ENCODE results near the gene DAAM1. TPM values are rescaled to one million over a fixed set of nuclear protein-coding genes. Genes with fewer than 3 reads are reported as not detected.

DAAM1 gene
- polyA plus RNA-seq (ENCODE audit: insufficient read length), result 67.7 TPM
- long read RNA-seq, donor 1, full-length matches to known transcripts, result 12 of 56 reads
- long read RNA-seq, donor 1, partial matches to known transcripts, result 44 of 56 reads
- long read RNA-seq, donor 1, other reads (novel, unspliced or antisense), result 0 of 56 reads
- long read RNA-seq, donor 2, full-length matches to known transcripts, result 10 of 10 reads
- long read RNA-seq, donor 2, partial matches to known transcripts, result 0 of 10 reads
- long read RNA-seq, donor 2, other reads (novel, unspliced or antisense), result 0 of 10 reads
- long read RNA-seq, donor 3, full-length matches to known transcripts, result 6 of 6 reads
- long read RNA-seq, donor 3, partial matches to known transcripts, result 0 of 6 reads
- long read RNA-seq, donor 3, other reads (novel, unspliced or antisense), result 0 of 6 reads
- long read RNA-seq, donor 4, partial matches to known transcripts, result 0 of 1 reads
- long read RNA-seq, donor 4, other reads (novel, unspliced or antisense), result 0 of 1 reads
- long read RNA-seq, donor 5, full-length matches to known transcripts, result 6 of 6 reads
- long read RNA-seq, donor 5, partial matches to known transcripts, result 0 of 6 reads
- long read RNA-seq, donor 5, other reads (novel, unspliced or antisense), result 0 of 6 reads
- long read RNA-seq, donor 6, partial matches to known transcripts, result 5 of 9 reads
- long read RNA-seq, donor 6, other reads (novel, unspliced or antisense), result 0 of 9 reads
- long read RNA-seq, donor 7, full-length matches to known transcripts, result 11 of 11 reads
- long read RNA-seq, donor 7, partial matches to known transcripts, result 0 of 11 reads
- long read RNA-seq, donor 7, other reads (novel, unspliced or antisense), result 0 of 11 reads
- long read RNA-seq, donor 8, result 0 reads

DNA sequence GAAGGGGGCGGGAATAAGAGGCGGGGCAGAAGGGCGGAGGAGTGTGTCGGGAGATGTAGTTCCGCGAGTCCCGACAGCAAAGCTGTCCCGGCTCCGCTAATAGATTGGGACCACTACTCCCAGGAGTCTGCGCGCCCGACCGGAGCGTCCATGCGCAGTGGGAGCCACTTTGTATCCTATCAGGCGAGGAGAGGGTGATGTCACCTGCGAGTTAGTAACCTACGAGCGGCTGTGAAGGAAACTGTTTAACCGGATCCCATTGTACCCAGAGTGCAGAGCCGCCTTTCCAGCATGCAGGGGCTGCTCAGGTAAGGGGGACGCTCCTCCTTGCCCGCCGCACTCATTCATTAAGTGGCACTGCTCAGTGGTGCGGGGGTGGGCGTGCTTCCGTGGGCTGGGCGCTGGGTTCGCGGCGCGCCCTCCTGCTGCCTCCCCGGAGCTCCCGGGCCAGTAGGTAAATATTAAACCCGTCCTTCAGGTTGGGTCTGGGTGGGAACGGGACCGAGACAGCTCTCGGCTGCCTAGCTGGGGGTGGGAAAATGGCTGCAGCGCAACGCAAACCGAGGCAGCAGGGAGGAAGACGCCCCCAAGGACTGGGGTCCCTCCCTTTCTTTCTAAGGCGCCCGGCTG, at the start of gene DAAM1:
DAAM1 (plus strand) TSS at position 207 of the 630 bp plus-strand sequence. CDS start 74,811 bp downstream, outside the sequence.
- DNase-seq, result peak; percentile 99

DNA sequence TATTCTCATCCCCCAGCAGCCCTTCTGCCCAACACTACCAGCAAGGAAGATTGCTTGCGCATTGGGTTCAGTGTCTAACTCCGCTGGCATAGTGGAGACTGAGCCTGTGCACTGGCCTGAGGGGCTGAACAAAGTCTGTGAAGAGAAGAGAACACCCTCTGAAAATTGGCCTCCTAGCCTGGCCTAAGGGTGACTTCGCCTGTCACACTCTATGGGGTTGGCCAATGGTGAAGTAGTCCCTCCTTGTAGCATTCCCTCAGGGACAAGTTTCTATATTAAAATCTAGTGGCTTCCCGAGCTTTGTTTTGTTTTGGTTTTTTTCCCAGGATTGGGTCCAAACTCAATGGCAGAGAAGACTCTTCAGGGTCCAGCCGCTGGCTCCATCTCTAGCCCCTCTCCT, 49.1 kb upstream of the DAAM1 start:
- no peak for DNase-seq

DNA sequence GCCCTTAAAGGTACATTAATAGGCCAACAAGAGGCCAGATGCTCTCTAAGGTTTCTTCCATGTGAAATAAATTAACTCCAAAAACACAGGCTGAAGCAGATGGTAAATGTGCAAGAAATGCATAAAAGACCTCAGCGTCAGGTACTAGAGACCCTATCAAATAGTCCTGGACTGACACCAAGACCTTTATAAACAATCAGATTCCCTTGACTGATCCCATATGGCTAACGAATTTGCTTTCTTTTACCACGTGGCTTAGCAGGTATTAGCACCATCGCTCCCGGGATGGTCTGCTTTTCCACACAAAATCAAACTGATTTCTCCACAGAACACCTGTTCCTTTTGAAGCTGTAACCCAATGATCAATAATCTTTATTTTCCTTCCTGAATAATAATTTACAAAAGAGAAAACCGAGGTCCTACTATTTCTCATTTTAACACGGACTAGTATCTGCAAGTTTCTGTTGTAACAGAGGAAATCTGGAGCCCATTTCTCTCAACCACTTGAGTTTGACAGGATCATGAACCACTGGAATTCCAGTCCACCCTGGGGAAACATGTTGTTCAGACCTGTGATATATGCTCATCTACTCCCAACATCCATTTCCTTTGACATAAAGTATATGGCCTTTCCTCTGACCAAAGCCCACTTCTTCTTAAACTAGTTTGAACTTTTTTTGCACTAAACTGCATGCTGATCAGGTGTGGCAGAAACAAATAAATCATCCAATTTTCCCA, 48.2 kb upstream of the DAAM1 start:
- peak; percentile 52 for DNase-seq

DNA sequence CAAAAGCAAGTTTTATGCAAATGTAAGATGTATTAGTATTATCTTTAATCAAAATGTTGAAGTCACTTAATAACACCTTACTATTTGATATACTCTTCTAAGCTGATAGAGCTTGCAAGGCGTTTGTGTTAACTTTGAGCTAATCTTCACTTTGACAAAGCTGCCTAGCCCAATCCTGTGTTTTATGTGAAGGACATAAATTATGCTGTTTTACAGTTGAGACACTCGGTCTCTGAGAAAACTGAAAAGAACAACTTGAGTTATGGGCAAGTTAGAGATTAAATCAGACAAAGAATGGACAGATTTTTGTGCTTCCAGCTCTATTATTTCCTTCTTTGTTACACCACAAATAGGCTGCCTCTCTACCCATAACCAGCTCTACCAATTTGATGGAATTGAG, 42.0 kb upstream of the DAAM1 start:
- DNase-seq, result no peak

DNA sequence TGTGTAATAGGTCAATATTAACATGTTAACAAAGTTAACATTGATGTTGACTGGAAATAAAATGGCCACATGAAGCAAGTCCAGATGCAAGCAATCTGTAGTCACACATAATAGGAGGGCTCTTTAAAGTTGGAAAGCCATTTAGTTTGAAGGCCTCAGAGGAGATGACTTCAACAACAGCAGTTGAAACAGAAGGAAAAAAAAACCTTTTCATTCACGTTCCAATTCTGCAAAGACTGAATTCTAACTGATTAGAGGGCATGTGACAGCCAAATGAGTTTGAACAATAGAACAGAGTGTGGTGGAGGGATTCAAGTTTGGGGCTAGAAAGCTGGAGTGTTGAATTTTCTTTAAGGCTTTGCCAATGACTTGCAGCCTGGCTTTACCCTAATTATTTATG, 41.5 kb upstream of the DAAM1 start:
- no peak for DNase-seq

DNA sequence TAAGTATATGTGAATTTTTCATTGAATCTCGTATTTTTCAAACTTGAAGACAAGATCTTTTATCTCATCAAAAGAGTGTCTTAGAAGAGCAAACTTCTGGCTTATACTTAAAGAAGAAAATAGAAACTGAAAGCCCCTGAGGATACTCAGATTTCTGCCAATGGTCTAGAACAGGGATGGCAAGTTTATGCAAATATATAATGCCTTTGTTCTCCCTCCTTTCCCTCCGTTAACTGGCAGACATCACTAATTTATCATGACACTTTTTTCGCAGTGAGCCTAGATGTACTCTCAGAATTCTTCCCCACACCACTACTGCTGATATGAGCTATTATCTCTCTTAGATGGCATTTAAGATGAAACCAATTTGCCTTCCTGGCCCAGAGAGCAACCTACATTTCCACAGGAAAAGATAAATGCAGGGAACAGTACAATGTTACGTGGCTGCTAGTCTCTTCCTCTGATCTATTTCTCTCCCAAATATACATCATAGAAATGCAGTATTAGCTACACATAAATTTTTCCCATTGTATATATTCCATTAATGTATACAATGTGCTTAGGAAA, 40.0 kb upstream of the DAAM1 start:
- no peak for DNase-seq

DNA sequence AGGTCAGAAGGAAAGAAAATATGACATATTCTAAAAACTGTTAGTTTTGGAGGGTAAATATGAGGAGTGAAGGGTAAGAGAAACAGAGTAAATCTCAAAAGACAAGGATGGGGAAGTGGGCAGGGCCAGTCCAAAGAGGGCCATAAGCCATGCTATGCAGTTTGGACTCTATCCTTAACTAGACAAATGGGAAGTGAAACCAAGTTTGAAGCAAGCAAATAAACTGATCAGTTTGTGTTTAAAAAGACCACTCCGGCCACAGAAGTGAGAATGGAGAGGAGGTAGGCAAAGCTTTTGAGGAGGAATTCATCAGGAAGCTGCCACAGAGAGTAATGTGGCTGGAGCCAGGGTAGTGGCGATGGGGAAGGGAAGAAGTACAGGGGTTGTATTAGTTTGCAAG, 37.5 kb upstream of the DAAM1 start:
- no peak for DNase-seq

DNA sequence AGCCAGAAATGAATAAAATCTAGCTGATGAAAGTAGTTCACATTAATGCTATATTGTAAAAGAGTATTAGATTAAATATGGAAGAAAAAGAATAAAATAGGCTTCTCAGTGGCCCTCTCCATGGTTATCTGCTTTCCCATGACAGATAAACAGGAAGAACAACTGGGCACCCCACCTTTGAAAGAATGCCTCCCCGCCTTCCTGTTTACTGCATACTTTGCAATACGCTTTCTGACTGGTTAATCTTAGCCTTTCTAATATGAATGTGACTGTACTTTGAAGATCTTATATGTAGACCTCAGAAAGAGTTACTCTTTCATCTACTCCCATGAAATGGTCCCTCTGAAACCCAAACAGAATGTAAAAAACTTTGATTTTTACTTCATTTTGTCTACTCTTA, 34.1 kb upstream of the DAAM1 start:
- DNase-seq, result no peak

DNA sequence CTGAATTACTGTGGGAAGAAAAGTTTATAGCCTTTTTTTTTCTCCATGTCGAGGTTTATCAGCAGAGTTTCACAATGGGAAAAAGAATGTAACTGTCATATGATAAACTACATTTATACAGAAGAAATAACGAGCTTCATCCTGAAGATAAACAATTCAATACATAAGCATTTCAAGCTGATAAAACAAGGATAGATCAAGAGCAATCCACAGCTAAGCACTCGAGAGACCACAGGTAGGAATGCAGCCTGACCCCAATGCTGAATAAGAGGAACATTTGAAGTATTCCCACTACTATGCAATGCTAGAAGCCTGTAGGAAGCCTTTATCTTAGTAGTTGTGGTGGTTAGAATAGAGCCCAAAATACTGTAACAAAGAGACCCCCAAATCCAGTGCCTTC, 32.6 kb upstream of the DAAM1 start:
- DNase-seq, result no peak

DNA sequence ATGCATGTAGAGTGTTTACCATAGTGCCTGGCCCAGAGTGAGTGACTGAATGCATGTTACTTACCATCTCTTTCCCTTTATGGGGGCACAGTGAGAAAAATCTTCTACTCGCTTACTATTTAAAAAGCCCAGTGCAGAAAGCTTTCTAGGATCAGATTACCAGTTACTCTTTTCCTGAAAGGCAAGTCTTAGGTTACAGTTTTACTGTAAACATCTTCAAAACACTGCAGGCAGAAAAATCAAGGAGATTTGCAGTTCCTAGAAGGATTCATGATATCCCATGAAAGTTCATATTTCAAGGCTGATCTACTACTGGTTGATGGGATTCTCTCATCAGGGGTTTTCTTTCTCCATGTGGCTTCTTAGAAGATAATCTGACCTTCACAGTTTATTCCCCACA, 29.3 kb upstream of the DAAM1 start:
- DNase-seq, result peak; percentile 46

DNA sequence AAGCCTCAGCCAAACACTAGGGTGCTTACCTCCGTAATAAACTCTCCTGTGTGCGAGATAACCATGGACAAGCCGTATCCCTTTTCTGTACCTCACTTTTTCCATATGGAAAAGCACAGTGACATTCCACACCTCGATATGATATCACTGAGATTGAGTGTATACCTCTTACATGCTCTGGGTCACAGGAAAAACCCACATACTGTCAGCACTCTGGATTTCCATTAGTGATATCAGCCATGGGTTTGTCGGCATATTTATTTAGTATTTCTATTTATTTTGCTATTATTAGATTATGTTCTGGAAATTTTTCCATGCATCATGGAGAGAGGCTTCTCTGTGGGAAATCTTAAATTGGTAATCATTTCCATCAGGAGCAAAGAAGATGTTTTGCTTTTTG, 28.0 kb upstream of the DAAM1 start:
- no peak for DNase-seq

DNA sequence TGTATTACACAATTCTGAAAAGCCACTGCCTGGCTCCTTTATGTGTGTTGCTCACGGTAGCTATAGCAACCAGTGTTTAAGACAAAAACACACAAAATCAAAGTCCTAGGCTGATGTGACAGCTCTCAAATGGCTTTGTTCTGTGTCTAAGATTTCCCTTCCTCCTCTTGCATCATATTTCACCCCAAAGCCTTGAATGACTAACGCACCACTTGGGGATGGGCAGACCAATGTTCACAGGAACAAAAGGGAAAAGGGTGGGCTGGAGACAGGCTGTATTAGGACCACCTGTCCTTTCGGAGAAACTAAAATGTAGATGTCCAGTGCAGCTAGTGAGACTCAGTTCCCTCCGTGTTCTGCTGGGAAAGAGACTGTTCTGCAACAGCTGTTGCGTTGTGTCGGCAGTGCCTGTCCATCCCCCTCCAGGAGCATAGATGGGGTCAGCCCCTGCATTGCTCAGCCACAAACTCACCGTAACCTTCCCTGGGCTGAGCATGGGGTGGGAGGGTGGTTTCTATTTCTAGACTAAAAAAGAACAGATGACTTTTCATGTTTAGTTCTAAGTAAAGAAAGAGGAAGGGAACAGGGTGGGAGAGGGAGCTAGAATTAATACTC, 26.8 kb upstream of the DAAM1 start:
- peak; percentile 76 for DNase-seq

DNA sequence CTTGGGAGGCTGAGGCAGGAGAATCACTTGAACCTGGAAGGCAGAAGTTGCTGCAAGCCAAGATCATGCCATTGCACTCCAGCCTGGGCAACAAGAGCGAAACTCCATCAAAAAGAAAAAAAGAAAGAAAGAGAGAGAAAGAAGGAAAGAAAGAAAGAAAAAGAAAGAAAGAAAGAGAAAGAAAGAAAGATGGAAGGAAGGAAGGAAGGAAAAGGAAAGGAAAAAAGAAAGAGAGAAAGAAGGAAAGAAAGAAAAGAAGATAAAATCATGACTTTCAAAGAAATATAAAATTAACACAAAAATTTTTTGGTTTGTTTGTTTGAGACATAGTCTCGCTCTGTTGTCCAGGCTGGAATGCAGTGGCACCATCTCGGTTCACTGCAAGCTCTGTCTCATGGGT, 22.2 kb upstream of the DAAM1 start:
- DNase-seq, result no peak

DNA sequence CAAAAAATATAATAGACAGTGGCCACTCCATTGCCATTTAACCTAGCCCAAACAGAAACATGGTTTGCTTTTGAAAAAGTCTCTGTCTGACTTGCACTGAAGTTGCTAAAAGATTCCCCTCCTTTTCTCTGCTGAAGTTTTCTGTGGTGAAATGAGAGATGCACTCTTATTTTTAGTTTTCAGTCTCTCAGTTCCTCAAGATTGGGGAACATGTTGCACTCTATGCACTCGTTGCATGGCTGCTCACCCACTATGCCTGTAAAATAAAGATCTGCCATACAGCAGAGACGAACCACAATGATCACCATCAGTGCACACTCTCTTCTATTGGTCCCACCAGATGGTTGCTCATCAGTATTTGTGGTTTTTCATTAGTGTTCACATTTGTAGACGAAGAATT, 13.1 kb upstream of the DAAM1 start:
- no peak for DNase-seq

DNA sequence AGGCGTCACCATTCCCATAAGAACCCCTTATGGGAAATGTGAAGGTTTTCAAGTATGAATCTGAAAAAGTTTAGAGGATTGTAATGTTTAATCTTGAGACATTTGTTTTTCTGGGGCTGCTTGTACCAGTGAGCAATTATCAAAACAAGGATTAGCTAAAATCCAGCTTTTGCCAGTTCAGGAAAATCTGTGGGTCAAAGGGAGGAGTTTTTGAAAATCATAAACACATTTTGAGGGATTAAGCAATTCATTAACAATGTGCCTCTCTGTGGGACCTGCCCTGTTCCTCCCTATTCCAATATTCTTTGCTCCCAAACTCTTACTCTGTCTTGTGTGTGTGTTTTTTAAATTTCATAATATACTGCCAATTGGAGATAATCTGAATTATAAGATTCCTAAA, 11.7 kb upstream of the DAAM1 start:
- no peak for DNase-seq

DNA sequence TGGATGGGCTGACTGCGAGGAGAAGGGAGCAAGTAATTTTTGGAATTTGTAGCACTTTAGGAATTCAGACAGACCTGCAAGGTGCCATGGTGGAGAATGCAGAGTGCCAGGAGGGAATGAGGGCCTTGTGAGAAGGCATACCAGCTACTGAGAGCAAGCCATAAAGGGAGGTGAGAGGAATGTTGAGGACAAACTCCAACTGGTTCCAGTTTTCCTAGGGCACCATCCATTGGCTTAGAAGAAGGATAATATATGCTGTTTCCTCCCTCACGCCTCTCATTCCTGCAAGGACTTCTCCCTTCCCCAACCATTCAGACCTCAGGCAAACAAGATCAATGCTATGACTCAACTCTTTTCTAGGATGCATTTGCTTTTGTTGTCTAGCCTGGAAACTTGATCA, 11.2 kb upstream of the DAAM1 start:
- DNase-seq, result no peak

DNA sequence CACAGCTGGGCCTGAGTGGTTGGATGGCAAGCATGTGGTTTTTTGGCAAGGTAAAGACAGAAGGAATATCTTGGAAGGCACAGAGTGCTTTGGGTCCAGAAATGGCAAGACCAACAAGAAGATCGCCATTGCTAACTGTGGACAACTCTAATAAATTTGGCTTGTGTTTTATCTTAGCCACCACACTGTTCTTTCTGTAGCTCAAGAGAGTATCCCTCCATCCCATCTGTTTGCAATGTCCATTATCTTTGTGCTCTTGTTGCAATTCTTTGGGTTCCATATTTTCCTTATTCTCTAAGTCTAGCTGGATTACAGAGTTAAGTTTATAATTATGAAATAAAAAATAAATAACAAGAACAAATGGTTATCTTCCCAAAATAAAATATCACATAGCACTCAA, 6.7 kb upstream of the DAAM1 start:
- no peak for DNase-seq

DNA sequence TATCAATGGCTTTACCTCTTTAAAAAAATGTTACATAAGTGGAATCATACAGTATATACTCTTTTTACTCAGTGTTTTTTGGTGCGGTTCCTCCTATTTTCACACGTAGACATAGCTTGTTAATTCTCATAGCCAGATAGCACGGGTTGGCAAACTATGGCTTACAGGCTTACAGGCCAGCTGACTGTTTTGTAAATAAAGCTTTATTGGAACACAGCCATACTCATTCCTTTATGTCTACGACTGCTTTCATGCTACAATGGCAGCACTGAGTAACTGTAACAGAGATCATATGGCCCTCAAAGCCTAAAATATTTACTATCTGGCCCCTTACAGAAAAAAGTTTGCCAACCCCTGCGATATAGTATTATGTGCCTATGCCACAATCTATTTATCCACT, 5.8 kb upstream of the DAAM1 start:
- no peak for DNase-seq

DNA sequence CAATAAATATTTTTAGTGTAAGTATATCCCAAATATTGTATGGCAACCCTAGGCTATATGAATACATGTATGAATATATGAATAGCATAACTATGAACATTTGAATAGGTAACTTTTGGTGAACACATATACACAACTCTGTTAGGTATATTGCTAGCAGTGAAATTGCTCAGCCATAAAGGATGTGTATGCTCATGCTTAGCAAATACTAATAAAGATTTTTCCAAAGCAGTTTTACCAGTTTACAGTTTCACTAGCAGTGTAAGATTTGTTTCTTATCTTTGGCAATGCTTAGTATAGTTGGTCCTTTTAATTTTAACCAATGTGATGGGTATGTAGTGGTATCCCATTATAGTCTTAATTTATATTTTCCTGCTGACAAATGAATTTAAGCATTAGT, 5.3 kb upstream of the DAAM1 start:
- no peak for DNase-seq

DNA sequence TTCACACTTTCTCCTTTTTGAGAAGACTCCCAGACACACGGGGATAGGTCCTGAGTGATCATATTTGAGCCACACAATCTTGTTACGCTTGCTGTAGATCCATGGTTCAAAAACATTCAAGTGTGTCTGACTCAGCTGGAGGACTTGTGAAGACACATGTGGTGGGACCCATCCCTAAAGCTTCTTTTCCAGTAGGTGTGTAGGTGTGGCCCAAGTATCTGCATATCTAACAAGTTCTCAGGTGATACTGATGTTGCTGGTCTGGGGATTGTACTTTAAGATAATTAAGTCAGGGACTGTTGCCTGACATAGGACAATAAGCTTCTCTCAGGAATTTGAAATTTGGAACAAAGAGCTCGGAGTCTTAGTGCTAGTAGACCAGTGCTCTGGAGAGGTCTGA, 4.1 kb upstream of the DAAM1 start:
- no peak for DNase-seq

DNA sequence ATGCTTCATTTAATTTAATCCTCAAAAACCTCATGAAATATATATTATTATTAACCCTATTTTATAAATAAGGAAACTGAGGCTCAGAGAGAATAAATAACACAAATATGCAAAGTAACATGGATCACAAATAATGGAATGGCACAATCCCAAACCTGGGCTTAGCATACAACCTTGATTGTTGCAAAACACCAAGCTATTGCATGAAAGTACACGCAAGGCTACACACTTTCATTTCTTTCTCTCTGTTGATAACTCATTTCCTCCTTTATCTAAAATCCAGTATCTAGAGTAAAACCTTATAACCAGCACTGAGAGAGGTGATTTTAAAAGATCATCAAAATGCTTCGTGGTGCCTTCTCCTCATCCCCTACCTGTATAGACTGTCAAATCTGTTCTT, 2.8 kb upstream of the DAAM1 start:
- DNase-seq, result no peak
